B cell (primary cell): ENCODE data around the gene CR1. TPM values are rescaled to one million over a fixed set of nuclear protein-coding genes. Genes with fewer than 3 reads are reported as not detected.
A peak's percentile ranks its signal among the peaks of the same experiment; 100 is the strongest.
"Not testable (repeated sequence)": the region's sequence is repeated elsewhere in the genome, so short reads cannot be mapped to it uniquely, and the experiment has no call there.

Experiments
- ATAC-seq: fragments of 200-7000 bp; cut with Tn5 transposase; one replicate; pipeline ENCODE4 v1.10.0; 2021; ENCODE audit warnings: low read depth, mild to moderate bottlenecking, moderate number of reproducible peaks, moderate library complexity
- CTCF ChIA-PET: fragments of 350-600 bp; sonication (Branson Sonifier 250); formaldehyde crosslinking; loops from one replicate; lab custom pipeline; 2021; ENCODE audit warnings: antibody characterized with exemption, inconsistent platforms; lab: Charles Lee
- POLR2A ChIA-PET: fragments of 350-600 bp; sonication (Branson Sonifier 250); formaldehyde crosslinking; loops from one replicate; lab custom pipeline; 2021; ENCODE audit warnings: antibody characterized with exemption; lab: Charles Lee
- DNase-seq: peaks from one replicate; pipeline ENCODE4 v3.0.0; 2013
- H2AFZ ChIP-seq: 2 replicates; pipeline ENCODE4 v1.6.1; 2012; ENCODE audit warnings: mild to moderate bottlenecking, low read depth, low read length; ENCODE audit not compliant: insufficient read depth, poor library complexity, severe bottlenecking
- H3K27ac ChIP-seq, 2 donors: 1 replicate in 1 of 2; 2 replicates in 1 of 2; pipeline ENCODE4 v1.5.1; 2012 to 2013; ENCODE audit warnings: low read length in 2 of 2, mild to moderate bottlenecking in 2 of 2, moderate library complexity in 1 of 2
- H3K27me3 ChIP-seq, 4 experiments: fragments of 200-600 bp in 1 of 4; sonication (generic) in 1 of 4; replicated peaks in 1 of 4; 1 replicate in 2 of 4; 2 replicates in 2 of 4; pipeline versions ENCODE4 v1.6.1 to v1.7.0; 2013 to 2016; ENCODE audit warnings: low read length in 3 of 4, mild to moderate bottlenecking in 2 of 4, mixed read lengths in 1 of 4, moderate library complexity in 1 of 4; ENCODE audit not compliant: insufficient read depth in 4 of 4, control insufficient read depth in 3 of 4; ENCODE audit errors: control extremely low read depth in 1 of 4
- H3K36me3 ChIP-seq, 2 experiments: replicated peaks in 1 of 2; 1 replicate in 1 of 2; 2 replicates in 1 of 2; pipeline versions ENCODE4 v1.6.1 to v1.7.1; 2013; ENCODE audit warnings: low read length in 1 of 2; ENCODE audit not compliant: insufficient read depth in 2 of 2, control insufficient read depth in 1 of 2; ENCODE audit errors: control extremely low read depth in 1 of 2, extremely low read depth in 1 of 2
- H3K4me1 ChIP-seq, 2 donors: fragments of 200-600 bp in 1 of 2; sonication (generic) in 1 of 2; 1 replicate in 1 of 2; 2 replicates in 1 of 2; pipeline versions ENCODE4 v1.5.1 to v1.6.1; 2013 to 2017; ENCODE audit warnings: low read length in 2 of 2; ENCODE audit not compliant: control insufficient read depth in 2 of 2, insufficient read depth in 2 of 2
- H3K4me2 ChIP-seq: replicated peaks from 2 replicates; pipeline ENCODE3; 2012; ENCODE audit warnings: mild to moderate bottlenecking, low read depth, low read length; ENCODE audit not compliant: poor library complexity, severe bottlenecking
- H3K4me3 ChIP-seq, 5 experiments: fragments of 200-600 bp in 1 of 5; sonication (generic) in 1 of 5; 1 replicate in 3 of 5; 2 replicates in 2 of 5; pipeline versions ENCODE4 v1.5.1 to v1.7.0; 2011 to 2016; ENCODE audit warnings: low read length in 4 of 5, mild to moderate bottlenecking in 4 of 5, low read depth in 2 of 5, control low read depth in 1 of 5, moderate library complexity in 1 of 5; ENCODE audit not compliant: insufficient read depth in 1 of 5; ENCODE audit errors: control extremely low read depth in 1 of 5, extremely low read depth in 1 of 5
- H3K79me2 ChIP-seq: fragments of 200-600 bp; sonication (generic); one replicate; pipeline ENCODE4 v1.6.0; 2016; ENCODE audit warnings: low read length; ENCODE audit not compliant: control insufficient read depth, insufficient read depth
- H3K9ac ChIP-seq: fragments of 200-600 bp; sonication (generic); 2 replicates; pipeline ENCODE4 v1.6.1; 2017; ENCODE audit warnings: mild to moderate bottlenecking, low read length, moderate library complexity
- H3K9me3 ChIP-seq, 3 donors: one replicate each; pipeline versions ENCODE4 v1.6.1 to v1.7.1; 2013; ENCODE audit warnings: low read length in 2 of 3; ENCODE audit not compliant: control insufficient read depth in 2 of 3, insufficient read depth in 1 of 3; ENCODE audit errors: control extremely low read depth in 1 of 3
- H4K20me1 ChIP-seq: 2 replicates; pipeline ENCODE4 v1.6.0; 2012; ENCODE audit warnings: mild to moderate bottlenecking, low read length; ENCODE audit not compliant: insufficient read depth, control insufficient read depth, poor library complexity, severe bottlenecking
- H3K27ac Mint-ChIP-seq: one replicate; pipeline ENCODE4 v1.8.0; 2021; ENCODE audit warnings: mixed read lengths
- H3K27me3 Mint-ChIP-seq: one replicate; pipeline ENCODE4 v1.8.0; 2021; ENCODE audit warnings: mixed read lengths
- H3K4me1 Mint-ChIP-seq: one replicate; pipeline ENCODE4 v1.8.0; 2021; ENCODE audit warnings: mixed read lengths
- H3K4me3 Mint-ChIP-seq: one replicate; pipeline ENCODE4 v1.8.0; 2021; ENCODE audit warnings: mixed read lengths
- H3K9me3 Mint-ChIP-seq: one replicate; pipeline ENCODE4 v1.8.0; 2022; ENCODE audit warnings: mixed read lengths; ENCODE audit not compliant: insufficient read depth
- EZH2 ChIP-seq: IDR thresholded peaks from 2 replicates; pipeline ENCODE4 v1.6.1; 2012; ENCODE audit warnings: borderline replicate concordance, low read depth, mild to moderate bottlenecking, moderate library complexity, low read length; ENCODE audit not compliant: insufficient read depth, poor library complexity, severe bottlenecking
- WGBS: methylation state at CpG from one replicate; pipeline ENCODE4 v1.1.5; 2013; ENCODE audit warnings: missing lambda C conversion rate; ENCODE audit not compliant: insufficient coverage; 5-methylcytosine and 5-hydroxymethylcytosine counted together
- intact Hi-C: fragments of 100-400 bp; cut with micrococcal nuclease; formaldehyde crosslinking; loops from one replicate; pipeline ENCODE4 v1.10.0; 2022
- polyA plus RNA-seq: library from polyadenylated mRNA; depleted of rRNA; stranded (reverse); fragments of >200 nt; gene quantifications from 2 replicates; pipeline ENCODE4 v1.2.3, GENCODE V29; 2012
- total RNA-seq, 2 donors: library from RNA; stranded (reverse); fragments of 120-200 nt in 1 of 2; gene quantifications; 1 replicate in 1 of 2; 2 replicates in 1 of 2; pipeline versions ENCODE4 v1.2.3 to v1.2.4, GENCODE V29; 2013 to 2022
- TF ChIP-seq, protein P1 (sequence below): fragments of 200-600 bp; IDR thresholded peaks from one replicate; pipeline ENCODE4 v1.8.0; 2022; ENCODE audit warnings: antibody characterized with exemption, mild to moderate bottlenecking

CR1 gene
- total and polyA plus RNA-seq, 2 donors (not counting 1 experiment from before 2014, with no cell fraction given) = 26.4 to 36.7 TPM

DNA sequence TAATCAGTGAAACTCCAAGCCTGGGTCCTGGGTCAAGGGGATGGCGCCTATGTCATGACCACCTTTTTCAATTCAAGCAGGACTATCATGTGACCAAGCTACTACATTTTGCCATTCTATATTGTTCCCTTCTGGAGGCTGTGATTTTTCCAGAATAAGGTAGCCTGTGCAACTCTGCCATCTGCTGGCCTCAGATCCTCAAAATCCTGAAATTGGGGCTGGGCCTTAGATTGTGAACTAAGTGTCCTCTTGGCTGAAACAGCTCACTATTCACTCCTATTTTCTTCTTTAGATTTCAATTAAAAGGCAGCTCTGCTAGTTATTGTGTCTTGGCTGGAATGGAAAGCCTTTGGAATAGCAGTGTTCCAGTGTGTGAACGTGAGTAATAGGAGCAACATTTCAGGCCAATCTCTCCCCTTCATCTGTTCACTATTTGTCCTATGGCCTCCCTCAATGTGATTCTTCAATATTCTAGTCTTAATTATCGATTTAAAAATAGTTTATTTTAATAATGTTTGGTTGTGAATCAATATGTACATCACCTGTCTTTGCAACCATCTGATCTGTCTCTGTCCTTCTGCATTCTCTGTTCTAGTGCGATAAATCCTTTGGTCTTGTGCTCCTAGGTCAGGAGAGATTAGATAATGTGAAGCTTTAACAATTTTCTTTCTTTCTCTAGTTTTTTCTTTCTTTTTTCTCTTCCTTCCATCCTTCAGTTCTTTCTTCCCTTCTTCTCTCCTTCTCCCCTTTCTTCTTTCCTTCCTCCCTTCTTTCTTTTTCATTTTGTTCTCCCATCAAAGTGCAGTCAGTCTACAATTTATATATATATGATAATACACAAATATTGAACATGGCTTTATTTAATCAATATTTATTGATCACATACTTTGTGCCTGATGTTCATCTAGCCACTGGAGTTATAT, 69.8 kb downstream of the CR1 start:
- no peaks in the 10 kb centered on the region for H3K79me2 ChIP-seq
- WGBS = 100% methylated on average over 1 of the region's 4 CpGs
- intact Hi-C loops = no loop called here
- TF ChIP-seq, protein P1, sequence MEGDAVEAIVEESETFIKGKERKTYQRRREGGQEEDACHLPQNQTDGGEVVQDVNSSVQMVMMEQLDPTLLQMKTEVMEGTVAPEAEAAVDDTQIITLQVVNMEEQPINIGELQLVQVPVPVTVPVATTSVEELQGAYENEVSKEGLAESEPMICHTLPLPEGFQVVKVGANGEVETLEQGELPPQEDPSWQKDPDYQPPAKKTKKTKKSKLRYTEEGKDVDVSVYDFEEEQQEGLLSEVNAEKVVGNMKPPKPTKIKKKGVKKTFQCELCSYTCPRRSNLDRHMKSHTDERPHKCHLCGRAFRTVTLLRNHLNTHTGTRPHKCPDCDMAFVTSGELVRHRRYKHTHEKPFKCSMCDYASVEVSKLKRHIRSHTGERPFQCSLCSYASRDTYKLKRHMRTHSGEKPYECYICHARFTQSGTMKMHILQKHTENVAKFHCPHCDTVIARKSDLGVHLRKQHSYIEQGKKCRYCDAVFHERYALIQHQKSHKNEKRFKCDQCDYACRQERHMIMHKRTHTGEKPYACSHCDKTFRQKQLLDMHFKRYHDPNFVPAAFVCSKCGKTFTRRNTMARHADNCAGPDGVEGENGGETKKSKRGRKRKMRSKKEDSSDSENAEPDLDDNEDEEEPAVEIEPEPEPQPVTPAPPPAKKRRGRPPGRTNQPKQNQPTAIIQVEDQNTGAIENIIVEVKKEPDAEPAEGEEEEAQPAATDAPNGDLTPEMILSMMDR = no peak
- no peak for TF ChIP-seq EZH2
- DNase-seq (no peak), ATAC-seq (no peak)
- no peaks in the 10 kb centered on the region for H3K9me3 ChIP-seq
- H3K27ac ChIP-seq = no peak overlapping the region
- Mint-ChIP-seq H3K4me1 (no peaks in the 10 kb centered on the region), H3K4me3 (no peak overlapping the region), H3K9me3 (no peaks in the 10 kb centered on the region), H3K27ac (peak overlapping the region; percentile 10), H3K27me3 (no peaks in the 10 kb centered on the region)
- peaks cover 1 to 26% of the 10 kb centered on the region in 2 experiments for H3K36me3 ChIP-seq
- no peak overlapping the region for H3K9ac ChIP-seq
- no peak overlapping the region for H3K4me2 ChIP-seq
- no peaks in the 10 kb centered on the region for H4K20me1 ChIP-seq
- no peaks in the 10 kb centered on the region for H3K27me3 ChIP-seq
- CTCF ChIA-PET = no interaction called here
- no peak overlapping the region for H3K4me3 ChIP-seq
- POLR2A ChIA-PET = no interaction called here
- no peaks in the 10 kb centered on the region for H3K4me1 ChIP-seq
- H2AFZ ChIP-seq = no peak overlapping the region

DNA sequence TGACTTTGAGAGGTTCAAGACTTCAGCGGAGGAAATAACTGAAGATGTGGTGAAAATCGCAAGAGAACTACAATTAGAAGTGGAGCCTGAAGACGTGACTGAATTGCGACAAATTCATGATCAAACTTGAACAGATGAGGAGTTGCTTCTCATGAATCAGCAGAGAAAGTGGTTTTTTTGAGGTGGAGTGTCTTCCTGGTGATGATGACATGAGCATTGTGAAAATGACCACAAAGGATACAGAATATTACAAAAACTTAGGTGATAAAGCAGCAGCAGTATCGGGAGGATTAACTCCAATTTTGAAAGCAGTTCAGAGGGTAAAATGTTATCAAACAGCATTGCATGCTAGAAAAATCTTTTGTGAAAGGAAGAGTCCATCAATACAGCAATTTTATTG, 76.0 kb downstream of the CR1 start:
- H3K4me3 ChIP-seq, CTCF ChIA-PET, H3K4me3 Mint-ChIP-seq, H3K9me3 Mint-ChIP-seq, H3K9ac ChIP-seq, H3K9me3 ChIP-seq, intact Hi-C loops, H3K4me2 ChIP-seq, H3K27ac Mint-ChIP-seq, POLR2A ChIA-PET, H2AFZ ChIP-seq, H4K20me1 ChIP-seq, H3K79me2 ChIP-seq, ATAC-seq, H3K4me1 Mint-ChIP-seq, H3K27me3 Mint-ChIP-seq, H3K4me1 ChIP-seq, H3K27ac ChIP-seq, H3K27me3 ChIP-seq, DNase-seq: not testable (repeated sequence)
- H3K36me3 ChIP-seq = peaks cover 0 to 25% of the 10 kb centered on the region in 2 experiments
- WGBS = no CpG with 5 or more reads among the region's 5 CpGs

DNA sequence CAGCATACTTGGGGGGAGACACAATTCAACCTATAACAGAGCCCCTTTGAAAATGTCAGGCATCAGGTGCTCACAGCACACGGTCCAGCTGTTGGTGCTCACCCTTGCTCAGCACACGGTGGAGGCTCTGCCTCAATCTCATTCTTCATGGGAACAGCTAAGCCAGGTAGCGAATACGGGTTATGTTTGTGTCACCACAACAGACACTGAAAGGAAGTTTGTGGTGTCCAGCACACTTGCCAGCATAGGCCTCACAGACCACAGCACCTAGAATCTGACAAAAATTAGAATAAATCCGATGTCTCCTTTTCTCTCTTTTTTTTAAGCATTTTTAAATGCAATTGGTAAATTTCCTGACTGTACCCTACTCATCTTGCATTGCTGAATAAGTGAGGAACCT, 77.1 kb downstream of the CR1 start:
- H3K27me3 Mint-ChIP-seq, CTCF ChIA-PET, H4K20me1 ChIP-seq, intact Hi-C loops, H3K4me3 Mint-ChIP-seq, H3K27ac Mint-ChIP-seq, H3K27me3 ChIP-seq, DNase-seq, H3K27ac ChIP-seq, H2AFZ ChIP-seq, H3K4me3 ChIP-seq, H3K4me1 ChIP-seq, H3K4me1 Mint-ChIP-seq, H3K9me3 ChIP-seq, H3K9me3 Mint-ChIP-seq, H3K79me2 ChIP-seq, ATAC-seq, H3K9ac ChIP-seq, POLR2A ChIA-PET, H3K4me2 ChIP-seq: not testable (repeated sequence)
- peaks cover 0 to 25% of the 10 kb centered on the region in 2 experiments for H3K36me3 ChIP-seq
- no CpG with 5 or more reads among the region's 5 CpGs for WGBS
